Right cardiac atrium (tissue), 5 donors: ENCODE measurements around the gene RETREG3. TPM values are rescaled to one million over a fixed set of nuclear protein-coding genes. Genes with fewer than 3 reads are reported as not detected.
A peak's percentile ranks its signal among the peaks of the same experiment; 100 is the strongest.

Experiments used
- ATAC-seq, 2 donors: fragments of 200-7000 bp; cut with Tn5 transposase; one replicate each; pipeline versions ENCODE4 v1.8.0 to v1.9.1; 2020; ENCODE audit warnings: moderate library complexity in 2 of 2, mild to moderate bottlenecking in 1 of 2
- DNase-seq, 3 donors: peaks; one replicate each; pipeline ENCODE4 v3.0.0-alpha.2; 2020
- H3K27ac ChIP-seq: one replicate; pipeline ENCODE4 v1.5.1; 2013; ENCODE audit warnings: mild to moderate bottlenecking, low read length, control low read depth, moderate library complexity
- H3K27me3 ChIP-seq: one replicate; pipeline ENCODE4 v1.6.1; 2013; ENCODE audit not compliant: control insufficient read depth, insufficient read depth
- H3K4me1 ChIP-seq: one replicate; pipeline ENCODE4 v1.6.1; 2013; ENCODE audit warnings: low read length; ENCODE audit not compliant: control insufficient read depth, insufficient read depth
- H3K4me3 ChIP-seq: one replicate; pipeline ENCODE4 v1.5.1; 2013; ENCODE audit warnings: low read length, control low read depth
- H3K9me3 ChIP-seq: one replicate; pipeline ENCODE4 v1.6.1; 2013; ENCODE audit warnings: low read length; ENCODE audit not compliant: control insufficient read depth
- WGBS: extraction: QIAGEN DNeasy Blood & Tissue Kit; methylation state at CpG from one replicate; pipeline ENCODE4 v1.1.7; 2013; 5-methylcytosine and 5-hydroxymethylcytosine counted together
- intact Hi-C, 4 donors: fragments of 100-400 bp; cut with DNase I; formaldehyde crosslinking; loops; one replicate each; pipeline versions ENCODE4 v1.11.0 to v1.14.0; 2022 to 2023
- polyA plus RNA-seq: library from polyadenylated mRNA; stranded (reverse); fragments of 200-250 nt; gene quantifications from one replicate; pipeline ENCODE4 v1.2.3, GENCODE V29; 2013
- total RNA-seq, 4 donors: library from RNA; stranded (reverse); fragmentation: NEBNext Ultra II Directional; extraction: Animal tissue kit (Norgen Biotek cat#: 25700); gene quantifications; one replicate each; pipeline ENCODE4 v1.2.1, GENCODE V29; 2021
- donor health status: healthy with polysubstance abuse.
- donor health status: DM: no; HTN: yes; CAD: no.
- donor health status: DM: no; HTN: no; CAD: no.
- donor health status: DM: no; HTN: yes; CAD: no; lungs with severe emphysema.
- donor health status: DM: yes; HTN: yes; CAD: no.

Gene RETREG3
- total and polyA plus RNA-seq, 5 donors, result 13.0 to 27.0 (median 24.9) TPM

DNA sequence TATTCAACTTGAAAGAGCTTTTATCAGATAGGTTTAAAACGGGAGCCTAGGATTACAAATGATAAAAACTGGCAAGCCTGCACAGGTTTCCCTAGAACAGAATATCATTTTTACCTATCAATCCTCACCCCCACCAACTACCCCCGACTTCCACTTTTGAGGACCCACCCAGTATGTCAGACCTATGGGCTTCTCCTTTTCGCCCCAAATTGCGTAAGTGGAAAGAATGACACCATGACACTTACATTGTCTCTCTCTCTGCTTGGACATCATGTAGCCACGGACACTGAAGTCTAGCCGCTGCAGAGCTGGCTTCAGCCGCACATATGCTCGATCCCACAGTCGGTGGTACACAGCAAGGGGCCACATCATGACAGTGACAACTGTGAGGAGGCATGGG is 24.3 kb downstream of the RETREG3 start:
- Histone ChIP-seq H3K4me1 (no peaks in the 10 kb centered on the region), H3K27me3 (no peaks in the 10 kb centered on the region), H3K4me3 (no peak overlapping the region), H3K9me3 (no peaks in the 10 kb centered on the region), H3K27ac (no peak overlapping the region)
- intact Hi-C loops, result loop anchor here in 1 of 4 donors (5.0 to 10.0 kb wide), 2 partner anchors 117 to 180 kb away; partner anchors contain the start of gene RAMP2
- WGBS, result 76% methylated on average over 9 of the region's 9 CpGs
- ATAC-seq, result no peak
- no peak for DNase-seq

DNA sequence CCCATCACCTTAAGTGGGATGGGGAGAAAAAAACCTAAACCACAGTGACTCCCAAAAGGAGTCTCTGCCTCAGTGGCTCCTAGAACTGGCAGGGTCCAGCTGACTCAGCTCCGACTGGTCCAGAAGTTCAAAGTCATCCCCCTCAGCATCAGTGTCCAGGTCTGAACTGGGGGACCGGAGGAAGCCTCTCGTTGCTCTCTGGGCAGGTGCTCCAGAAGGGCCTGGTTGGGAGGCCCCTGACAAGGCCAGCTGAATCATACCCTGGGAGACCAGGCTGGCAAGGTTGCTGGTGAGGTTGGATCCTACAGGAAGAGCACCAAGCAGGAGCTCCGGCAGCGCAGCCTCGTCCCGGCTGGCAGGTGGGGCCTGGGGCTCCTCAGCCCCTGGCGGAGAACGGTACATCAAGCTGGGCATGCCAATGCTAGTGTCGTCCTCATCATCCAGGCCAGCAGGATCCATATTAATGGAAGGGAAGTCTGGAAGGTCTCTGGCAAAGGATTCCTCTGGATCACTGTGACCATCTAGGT is 27.4 kb downstream of the RETREG3 start:
- no peak for DNase-seq
- no peak overlapping the region for H3K27ac ChIP-seq
- no peaks in the 10 kb centered on the region for H3K4me1 ChIP-seq
- intact Hi-C loops, result loop anchor here in 1 of 4 donors (10.0 kb wide), 1 partner anchor 183 kb away; the partner anchor contains the start of gene RAMP2
- no peak overlapping the region for H3K4me3 ChIP-seq
- H3K27me3 ChIP-seq, result no peaks in the 10 kb centered on the region
- no peaks in the 10 kb centered on the region for H3K9me3 ChIP-seq
- WGBS, result 85% methylated on average over 10 of the region's 10 CpGs
- no peak for ATAC-seq

DNA sequence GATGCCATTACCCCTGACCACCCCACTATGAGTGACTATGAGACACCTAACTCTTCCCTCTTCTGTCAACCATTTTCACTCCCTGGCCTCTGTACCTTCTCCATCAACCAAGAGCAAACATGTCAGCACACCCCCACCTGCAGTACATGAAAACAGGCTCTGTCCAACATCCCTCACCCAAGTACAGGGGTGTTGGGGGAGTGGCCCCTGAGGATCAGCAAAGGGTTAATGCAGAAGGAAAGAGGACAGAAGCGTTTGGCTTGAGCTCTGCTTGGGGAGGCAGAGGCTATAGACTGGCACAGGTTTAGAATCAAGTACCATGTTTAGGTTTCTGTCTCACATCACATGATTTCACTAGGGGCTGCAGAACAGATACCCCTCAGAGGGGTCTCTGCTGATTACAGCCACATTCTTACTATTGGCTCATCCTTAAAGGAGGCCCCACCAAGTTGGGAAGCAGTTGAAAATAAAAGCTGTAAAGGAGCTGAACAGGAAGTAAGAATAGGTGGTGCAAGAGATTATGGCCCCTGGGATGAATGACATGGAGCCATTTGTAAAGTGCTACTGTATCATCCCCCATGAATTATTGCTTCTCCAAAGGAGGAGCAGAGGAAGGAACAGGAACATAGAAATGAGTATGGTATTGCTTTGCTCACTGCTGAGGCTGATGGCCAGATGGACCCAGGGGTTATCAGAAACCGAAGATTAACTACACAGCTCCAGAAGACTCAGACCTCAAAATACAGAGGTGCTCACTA is 29.2 kb downstream of the RETREG3 start:
- no peak for ATAC-seq
- 38% methylated on average over 2 of the region's 2 CpGs for WGBS
- H3K4me3 ChIP-seq, result no peak overlapping the region
- H3K27ac ChIP-seq, result no peak overlapping the region
- no peaks in the 10 kb centered on the region for H3K4me1 ChIP-seq
- DNase-seq, result no peak
- intact Hi-C loops, result loop anchor here in 2 of 4 donors (2.0 to 10.0 kb wide), 3 partner anchors 97 to 185 kb away; partner anchors contain the start of genes PLEKHH3 (in 1 of the 2) and RAMP2 (in 1 of the 2)
- H3K9me3 ChIP-seq, result no peaks in the 10 kb centered on the region
- no peaks in the 10 kb centered on the region for H3K27me3 ChIP-seq

DNA sequence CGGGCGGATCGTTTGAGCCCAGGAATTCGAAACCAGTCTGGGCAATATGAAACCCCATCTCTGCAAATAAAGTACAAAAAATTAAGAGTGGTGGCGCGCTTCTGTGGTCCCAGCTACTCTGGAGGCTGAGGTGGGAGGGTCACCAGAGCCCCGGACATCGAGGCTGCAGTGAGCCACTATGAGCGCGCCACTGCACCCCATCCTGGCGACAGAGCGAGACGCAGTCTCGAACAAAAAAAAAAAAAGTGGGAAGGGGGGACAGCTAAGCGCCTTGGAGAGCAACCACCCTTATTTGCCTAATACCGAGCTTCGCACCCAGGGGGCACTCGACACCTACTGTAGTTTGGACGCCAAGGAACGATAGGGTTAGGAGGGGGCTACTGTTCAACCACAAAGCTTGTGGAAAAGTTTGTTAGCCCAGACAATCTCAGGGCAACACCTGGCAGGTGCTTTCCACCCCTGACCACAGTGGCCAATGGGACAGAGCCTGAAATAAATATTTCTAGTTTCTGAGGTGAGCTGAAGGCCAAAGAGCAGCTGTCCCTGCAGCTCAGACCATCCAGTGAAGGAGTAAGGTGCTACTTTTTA is 30.8 kb downstream of the RETREG3 start:
- WGBS, result under 1% methylated on average over 20 of the region's 20 CpGs
- Histone ChIP-seq H3K9me3 (no peaks in the 10 kb centered on the region), H3K4me3 (peak overlapping the region; percentile 60), H3K4me1 (no peaks in the 10 kb centered on the region), H3K27me3 (no peaks in the 10 kb centered on the region), H3K27ac (peak overlapping the region; percentile 85)
- intact Hi-C loops, result loop anchor here in 2 of 4 donors (2.0 to 5.0 kb wide), 2 partner anchors 99 to 100 kb away; partner anchors contain the start of gene PLEKHH3 (in 1 of the 2)
- ATAC-seq, result peak; percentile 78 to 81
- DNase-seq, result peak; percentile 73 to 88 (median 88)

DNA sequence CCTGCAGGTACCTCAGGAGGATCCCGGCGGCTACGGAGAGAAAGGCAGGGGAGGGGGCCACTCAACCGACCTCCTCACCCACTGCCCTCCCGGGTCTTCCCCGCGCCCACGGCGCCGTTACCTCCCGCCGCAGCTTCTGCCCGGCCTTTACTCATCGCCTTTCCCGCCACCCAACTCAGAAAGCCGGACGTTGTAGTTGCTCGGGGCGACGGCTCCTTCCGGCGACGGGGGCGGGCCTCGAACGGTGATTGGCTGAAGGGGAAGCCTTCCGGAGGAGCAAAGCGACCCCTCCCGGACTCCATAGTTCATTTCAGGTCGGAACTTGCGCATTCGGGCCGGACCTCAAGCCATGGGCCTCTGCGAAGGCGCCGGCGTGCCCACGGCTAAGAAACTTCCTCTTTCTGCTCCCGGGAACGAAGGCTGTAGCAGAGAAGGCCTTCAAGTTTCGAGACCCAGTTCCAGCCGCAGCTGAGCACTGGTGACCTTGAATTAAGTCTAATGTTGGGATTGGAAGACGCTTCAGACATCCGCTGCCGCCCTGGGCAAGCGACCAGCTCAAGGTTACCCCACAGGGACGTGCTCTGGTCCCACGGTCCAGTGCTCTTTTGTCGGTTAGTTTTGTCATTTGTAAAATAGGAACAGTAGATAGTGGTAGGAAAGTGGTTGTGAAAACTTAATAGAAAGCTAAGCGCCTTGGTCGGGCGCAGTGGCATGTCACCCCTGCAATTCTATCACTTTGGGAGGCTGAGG is 31.5 kb downstream of the RETREG3 start, which contains the start of gene PSMC3IP:
Gene PSMC3IP (minus strand): TSS at position 198 of the 750 bp plus-strand sequence. CDS start 43 bp downstream, at position 155.
- Histone ChIP-seq H3K4me1 (no peaks in the 10 kb centered on the region), H3K27me3 (no peaks in the 10 kb centered on the region), H3K27ac (peak within 1 kb of the TSS; percentile 85), H3K9me3 (no peaks in the 10 kb centered on the region), H3K4me3 (peak within 1 kb of the TSS; percentile 60)
- intact Hi-C loops, result loop anchor here in 2 of 4 donors (2.0 to 5.0 kb wide), 2 partner anchors 100 to 101 kb away; partner anchors contain the start of gene PLEKHH3 (in 1 of the 2)
- ATAC-seq, result peak; percentile 95
- DNase-seq, result peak; percentile 97 to 98 (median 97)
- under 1% methylated on average over 52 of the region's 52 CpGs for WGBS

DNA sequence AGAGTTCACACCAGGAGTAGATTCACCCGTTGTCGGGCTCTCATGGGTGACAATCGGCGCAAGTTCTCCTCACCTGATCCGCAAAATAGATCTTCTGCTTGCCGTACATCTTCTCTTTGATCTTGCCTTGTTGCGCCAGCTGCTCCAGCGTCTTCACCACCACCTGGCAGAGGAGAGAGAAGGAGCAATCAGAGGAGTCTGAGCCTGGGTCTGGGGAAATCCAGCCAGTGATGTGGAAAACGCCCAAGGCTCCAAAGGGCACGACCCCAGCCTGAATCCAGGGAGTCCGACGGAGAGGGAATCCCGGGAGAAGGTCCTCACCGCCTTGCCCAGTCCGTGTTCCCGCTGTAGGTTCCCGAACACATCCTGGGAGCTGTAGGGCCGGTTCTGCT is 32.0 kb downstream of the RETREG3 start:
- no peaks in the 10 kb centered on the region for H3K27me3 ChIP-seq
- H3K4me3 ChIP-seq, result peak overlapping the region; percentile 60
- H3K9me3 ChIP-seq, result no peaks in the 10 kb centered on the region
- ATAC-seq, result no peak
- peak overlapping the region; percentile 0 for H3K27ac ChIP-seq
- no peak for DNase-seq
- intact Hi-C loops, result loop anchor here in 1 of 4 donors (5.0 kb wide), 1 partner anchor 100 kb away; the partner anchor contains the start of gene PLEKHH3
- no peaks in the 10 kb centered on the region for H3K4me1 ChIP-seq
- WGBS, result 4% methylated on average over 18 of the region's 18 CpGs

DNA sequence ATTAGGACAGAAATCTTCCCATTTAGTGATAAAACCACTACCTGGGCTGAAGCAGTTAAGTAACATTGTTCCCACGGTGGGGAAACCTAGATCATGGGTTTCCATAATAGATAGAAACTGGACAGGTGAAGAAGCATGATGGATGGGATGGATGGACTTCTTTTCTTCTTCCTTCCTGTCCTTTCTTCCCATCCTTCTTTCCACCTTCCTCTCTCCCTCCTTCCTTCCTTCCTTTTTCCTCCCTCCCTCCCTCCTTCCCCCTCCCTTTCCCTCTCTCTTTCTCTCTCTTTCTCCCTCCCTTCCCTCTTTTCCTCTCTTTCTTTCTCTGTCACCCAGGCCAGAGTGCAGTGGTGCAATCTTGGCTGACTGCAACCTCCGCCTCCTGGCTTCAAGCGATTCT is 34.7 kb downstream of the RETREG3 start:
- intact Hi-C loops, result loop anchor here in 1 of 4 donors (5.0 kb wide), 1 partner anchor 33 kb away; the partner anchor contains the start of genes RETREG3 and TUBG1
- H3K9me3 ChIP-seq, result no peaks in the 10 kb centered on the region
- H3K27ac ChIP-seq, result no peak overlapping the region
- no peak overlapping the region for H3K4me3 ChIP-seq
- no peak for ATAC-seq
- H3K27me3 ChIP-seq, result no peaks in the 10 kb centered on the region
- H3K4me1 ChIP-seq, result no peaks in the 10 kb centered on the region
- 83% methylated on average over 3 of the region's 3 CpGs for WGBS
- no peak for DNase-seq

DNA sequence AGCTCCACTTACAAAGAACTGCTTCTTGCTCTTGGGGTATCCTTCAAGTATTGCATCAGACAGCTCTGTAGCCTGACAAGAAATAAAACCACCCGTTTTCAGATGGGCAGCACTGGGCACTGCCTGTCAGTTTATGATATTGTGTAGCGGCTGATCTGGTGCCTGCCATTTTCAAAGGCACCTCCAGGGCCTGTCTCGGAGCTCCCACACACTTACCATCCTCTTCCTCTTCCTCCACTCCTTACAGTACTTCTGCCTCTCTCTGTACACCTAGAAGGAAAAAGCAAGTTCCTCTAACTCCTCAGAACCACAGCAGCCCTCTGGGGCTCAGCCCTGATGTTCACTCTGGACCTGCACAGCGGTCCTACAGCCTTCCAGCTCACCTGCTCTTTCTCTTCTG is 36.1 kb downstream of the RETREG3 start:
- intact Hi-C loops, result loop anchor here in 1 of 4 donors (5.0 kb wide), 1 partner anchor 34 kb away; the partner anchor contains the start of genes RETREG3 and TUBG1
- Histone ChIP-seq H3K9me3 (no peaks in the 10 kb centered on the region), H3K4me3 (no peak overlapping the region), H3K27me3 (no peaks in the 10 kb centered on the region), H3K4me1 (no peaks in the 10 kb centered on the region), H3K27ac (no peak overlapping the region)
- WGBS, result 81% methylated on average over 4 of the region's 4 CpGs
- no peak for DNase-seq
- ATAC-seq, result no peak

DNA sequence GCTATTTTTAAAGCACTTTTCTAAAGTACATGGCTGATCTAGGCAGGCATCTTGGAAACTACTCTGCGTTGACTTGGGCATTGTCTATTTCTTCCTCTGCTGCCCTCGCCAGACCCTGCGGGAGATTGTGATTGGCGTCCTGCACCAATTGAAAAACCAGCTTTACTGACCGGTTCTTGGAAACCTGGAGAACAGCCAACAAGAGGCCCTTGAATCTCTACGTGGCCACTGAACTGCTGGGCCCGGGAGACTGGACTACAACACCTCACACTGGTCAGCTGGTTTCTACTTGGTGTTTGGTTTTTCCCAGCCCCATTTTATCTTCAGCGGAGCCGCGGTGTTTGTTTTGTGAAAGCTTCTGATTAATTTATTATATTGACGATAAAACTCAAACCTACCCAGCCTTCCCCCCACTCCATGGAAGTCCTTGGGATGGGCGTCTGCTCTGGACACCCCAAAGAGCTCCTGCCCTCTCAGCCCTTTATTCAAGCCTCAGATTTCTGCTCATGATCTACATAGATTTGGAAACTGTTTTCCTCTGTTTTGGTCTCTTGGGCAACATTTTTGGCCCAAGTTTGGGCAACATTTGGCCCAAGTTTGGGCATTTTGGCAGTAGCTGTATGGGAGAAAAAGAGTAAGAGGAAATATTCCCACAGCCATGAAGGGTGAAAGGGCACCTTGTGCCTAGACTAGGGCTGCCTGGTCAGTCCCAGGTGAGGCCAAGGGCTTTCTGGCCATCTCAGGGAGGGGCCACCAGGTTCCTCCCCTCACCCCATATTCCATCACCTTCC is 37.5 kb downstream of the RETREG3 start:
- DNase-seq, result no peak
- no peak overlapping the region for H3K27ac ChIP-seq
- no peaks in the 10 kb centered on the region for H3K9me3 ChIP-seq
- 59% methylated on average over 12 of the region's 12 CpGs for WGBS
- no peaks in the 10 kb centered on the region for H3K4me1 ChIP-seq
- H3K27me3 ChIP-seq, result no peaks in the 10 kb centered on the region
- no peak for ATAC-seq
- H3K4me3 ChIP-seq, result no peak overlapping the region
- intact Hi-C loops, result loop anchor here in 1 of 4 donors (5.0 kb wide), 1 partner anchor 36 kb away; the partner anchor contains the start of genes RETREG3 and TUBG1
